Liver (tissue), 9 donors: Measurements from ENCODE around the gene ALDH1L1. TPM values are rescaled to one million over a fixed set of nuclear protein-coding genes. Genes with fewer than 3 reads are reported as not detected.

Experiments
- DNase-seq: peaks from one replicate; pipeline ENCODE4 v3.0.0-alpha.2; 2017; ENCODE audit warnings: low spot score
- H3K27ac ChIP-seq, 2 donors: one replicate each; pipeline ENCODE4 v1.7.0; 2013; ENCODE audit warnings: inconsistent platforms in 2 of 2, low read length in 2 of 2, control low read depth in 1 of 2, low read depth in 1 of 2, mild to moderate bottlenecking in 1 of 2
- H3K27me3 ChIP-seq, 4 donors: one replicate each; pipeline versions ENCODE4 v1.6.1 to v1.7.0; 2013; ENCODE audit warnings: low read length in 3 of 4, inconsistent platforms in 1 of 4, mild to moderate bottlenecking in 1 of 4, moderate library complexity in 1 of 4; ENCODE audit not compliant: control insufficient read depth in 4 of 4, insufficient read depth in 4 of 4
- H3K36me3 ChIP-seq, 4 donors: one replicate each; pipeline versions ENCODE4 v1.6.1 to v1.7.0; 2013; ENCODE audit warnings: low read length in 3 of 4, mild to moderate bottlenecking in 3 of 4, low read depth in 1 of 4, moderate library complexity in 1 of 4; ENCODE audit not compliant: control insufficient read depth in 4 of 4, insufficient read depth in 3 of 4
- H3K4me1 ChIP-seq, 4 donors: one replicate each; pipeline versions ENCODE4 v1.6.1 to v1.7.0; 2013; ENCODE audit warnings: low read length in 3 of 4, mild to moderate bottlenecking in 3 of 4, moderate library complexity in 1 of 4; ENCODE audit not compliant: control insufficient read depth in 4 of 4, insufficient read depth in 4 of 4
- H3K4me3 ChIP-seq, 3 donors: one replicate each; pipeline versions ENCODE4 v1.6.1 to v1.7.0; 2013; ENCODE audit warnings: low read length in 3 of 3, control low read depth in 1 of 3, low read depth in 1 of 3, mild to moderate bottlenecking in 1 of 3
- H3K9ac ChIP-seq, 2 donors: one replicate each; pipeline ENCODE4 v1.7.0; 2013; ENCODE audit warnings: low read length in 2 of 2, mild to moderate bottlenecking in 2 of 2, moderate library complexity in 2 of 2, control low read depth in 1 of 2, low read depth in 1 of 2
- H3K9me3 ChIP-seq, 4 donors: one replicate each; pipeline versions ENCODE4 v1.6.1 to v1.7.0; 2013; ENCODE audit warnings: low read length in 3 of 4; ENCODE audit not compliant: control insufficient read depth in 4 of 4
- CTCF ChIP-seq: fragments of 150-350 bp; IDR thresholded peaks from 2 replicates; pipeline ENCODE4 v1.5.1; 2017; ENCODE audit warnings: improper control_type of control experiment, low read depth, low read length; ENCODE audit not compliant: missing input control
- EGR1 ChIP-seq, 2 donors: IDR thresholded peaks; 2 replicates each; pipeline ENCODE4 v1.6.1; 2016 to 2018; ENCODE audit warnings: antibody characterized with exemption in 2 of 2, low read depth in 2 of 2
- FOXA1 ChIP-seq: IDR thresholded peaks from 2 replicates; pipeline ENCODE4 v1.6.1; 2016; ENCODE audit warnings: antibody characterized with exemption
- GABPA ChIP-seq, 2 donors: IDR thresholded peaks in 1 of 2; conservative IDR thresholded peaks in 1 of 2; 2 replicates each; pipeline ENCODE4 v1.6.1; 2016; ENCODE audit warnings: antibody characterized with exemption in 2 of 2, mild to moderate bottlenecking in 1 of 2, moderate library complexity in 1 of 2
- HNF4A ChIP-seq, 2 donors: conservative IDR thresholded peaks; 2 replicates each; pipeline ENCODE4 v1.6.1; 2016; ENCODE audit warnings: antibody characterized with exemption in 2 of 2, mild to moderate bottlenecking in 2 of 2
- HNF4G ChIP-seq: IDR thresholded peaks from 2 replicates; pipeline ENCODE4 v1.6.1; 2016; ENCODE audit warnings: antibody characterized with exemption
- NR2F2 ChIP-seq: IDR thresholded peaks from 2 replicates; pipeline ENCODE4 v1.6.1; 2016; ENCODE audit warnings: antibody characterized with exemption
- RAD21 ChIP-seq, 2 donors: IDR thresholded peaks; 2 replicates each; pipeline ENCODE4 v1.6.1; 2016; ENCODE audit warnings: antibody characterized with exemption in 2 of 2, mild to moderate bottlenecking in 2 of 2
- REST ChIP-seq: IDR thresholded peaks from 2 replicates; pipeline ENCODE4 v1.6.1; 2016; ENCODE audit warnings: antibody characterized with exemption, mild to moderate bottlenecking
- RXRA ChIP-seq, 2 donors: IDR thresholded peaks; 2 replicates each; pipeline ENCODE4 v1.6.1; 2017 to 2018; ENCODE audit warnings: antibody characterized with exemption in 2 of 2, mild to moderate bottlenecking in 1 of 2
- YY1 ChIP-seq: IDR thresholded peaks from 2 replicates; pipeline ENCODE4 v1.6.1; 2016; ENCODE audit warnings: antibody characterized with exemption, mild to moderate bottlenecking
- ZBTB33 ChIP-seq: IDR thresholded peaks from 2 replicates; pipeline ENCODE4 v1.6.1; 2016; ENCODE audit warnings: antibody characterized with exemption
- WGBS: extraction: QIAGEN DNeasy Blood & Tissue Kit; methylation state at CpG from one replicate; pipeline ENCODE4 v1.1.7; 2013; 5-methylcytosine and 5-hydroxymethylcytosine counted together
- polyA plus RNA-seq, 2 donors: library from polyadenylated mRNA; stranded (reverse) in 1 of 2; unstranded in 1 of 2; fragments of 200-250 nt in 1 of 2; fragments of >200 nt in 1 of 2; fragmentation: Nextera tagmentation in 1 of 2; extraction: Ambion mirVana in 1 of 2; gene quantifications; one replicate each; pipeline versions ENCODE4 v1.2.1 to v1.2.3, GENCODE V29; 2013 to 2015
- total RNA-seq, 2 donors: library from RNA; depleted of rRNA; stranded (reverse); fragments of >200 nt; gene quantifications; one replicate each; pipeline ENCODE4 v1.2.3, GENCODE V29; 2014
- donor health status: healthy.
- donor health status: healthy.
- donor health status: healthy.
- donor health status: healthy.
- donor health status: healthy.

The ALDH1L1 gene
- total and polyA plus RNA-seq, 4 donors: 46.7 to 234 (median 147) TPM

GRCh38 chr3:126104742-126105605, 75.4 kb downstream of the ALDH1L1 start:
- H3K4me1 ChIP-seq: no peaks in the 10 kb centered on the region
- WGBS: 93% methylated on average over 15 of the region's 15 CpGs
- H3K27ac ChIP-seq: no peak overlapping the region
- H3K9ac ChIP-seq: no peak overlapping the region
- H3K9me3 ChIP-seq: no peaks in the 10 kb centered on the region
- no peaks in the 10 kb centered on the region for H3K27me3 ChIP-seq
- TF ChIP-seq RXRA (IDR thresholded peaks at IDR 0.05) (no peak), HNF4G (no peak)
- no peak for DNase-seq
- peaks cover 19 to 84% (median 60%) of the 10 kb centered on the region in 4 donors for H3K36me3 ChIP-seq
- no peak overlapping the region for H3K4me3 ChIP-seq

- Histone ChIP-seq H3K27ac (no peak overlapping the region), H3K9ac (no peak overlapping the region), H3K27me3 (no peaks in the 10 kb centered on the region), H3K4me3 (no peak overlapping the region), H3K36me3 (peaks cover 19 to 75% (median 54%) of the 10 kb centered on the region in 4 donors), H3K4me1 (no peaks in the 10 kb centered on the region), H3K9me3 (no peaks in the 10 kb centered on the region)
- no peak for TF ChIP-seq ZBTB33
- TF ChIP-seq RAD21 (IDR thresholded peaks at IDR 0.05): no peak
- TF ChIP-seq HNF4A (conservative IDR thresholded peaks at IDR 0.05): no peak
- TF ChIP-seq GABPA (IDR thresholded peaks at IDR 0.05 in 1 of 2, conservative IDR thresholded peaks at IDR 0.05 in 1 of 2): no peak
- no peak for TF ChIP-seq NR2F2
- TF ChIP-seq YY1: no peak
- no peak for TF ChIP-seq REST
- TF ChIP-seq CTCF: no peak
- no peak for TF ChIP-seq RXRA (IDR thresholded peaks at IDR 0.05)
- no peak for TF ChIP-seq EGR1 (IDR thresholded peaks at IDR 0.05; ENCODE audit: low read depth in 2 of 2)
- TF ChIP-seq HNF4G: no peak
- TF ChIP-seq FOXA1: no peak
- WGBS: 93% methylated on average over 7 of the region's 7 CpGs
- DNase-seq: no peak
These were observed 76.3 kb downstream of the ALDH1L1 start for GRCh38 chr3:126104028-126104635.
